ENCODE results near the gene PTH2R. TPM values are rescaled to one million over a fixed set of nuclear protein-coding genes. Genes with fewer than 3 reads are reported as not detected.

The PTH2R gene
- total RNA-seq = not detected in 2 replicates

GRCh38 chr2:208406474-208407451 lies at the start of gene PTH2R:
Gene PTH2R, plus strand, starts transcription at chr2:208406792. Its CDS starts 252 bp downstream, at chr2:208407044.

Other genes starting within 250 kb of the PTH2R start
- not detected in 2 replicates for gene CRYGA, start 243.2 kb upstream of the PTH2R start, total RNA-seq
- not detected in 2 replicates for gene C2orf80, start 216.8 kb upstream of the PTH2R start, total RNA-seq
- gene IDH1, start 151.7 kb upstream of the PTH2R start, total RNA-seq = 306 and 350 TPM in 2 replicates
- gene PIKFYVE, start 140.5 kb upstream of the PTH2R start, total RNA-seq = 30.4 and 40.1 TPM in 2 replicates

Measured in nasal cavity respiratory epithelium epithelial cell of viscerocranial mucosa (primary cell).